NCI-H1092 (cell line): Measurements from ENCODE around the gene CPT1B.
A peak's percentile ranks its signal among the peaks of the same experiment; 100 is the strongest.
"Not testable (repeated sequence)": the region's sequence is repeated elsewhere in the genome, so short reads cannot be mapped to it uniquely, and the experiment has no call there.

Source experiments
- DNase-seq: peaks from one replicate; lab custom pipeline; 2025; lab: John Stamatoyannopoulos, UW

The CPT1B gene

GRCh38 chr22:50527921-50528681, 50.1 kb downstream of the CPT1B start:
- no peak for DNase-seq

GRCh38 chr22:50526834-50527801, 51.1 kb downstream of the CPT1B start:
- no peak for DNase-seq

- peak; percentile 6 for DNase-seq
Measured at GRCh38 chr22:50526108-50526833, 52.0 kb downstream of the CPT1B start.

GRCh38 chr22:50525858-50526107, 52.4 kb downstream of the CPT1B start:
- DNase-seq, result no peak

GRCh38 chr22:50525104-50525857, 52.9 kb downstream of the CPT1B start, which contains the start of gene SCO2:
TSS of gene SCO2 (minus strand) at chr22:50525598. CDS start at chr22:50524411, 1,187 bp downstream.
- peak; percentile 74 for DNase-seq

- no peak for DNase-seq
Measured at GRCh38 chr22:50524676-50525103, 53.5 kb downstream of the CPT1B start.

GRCh38 chr22:50523806-50524675, 54.2 kb downstream of the CPT1B start:
- no peak for DNase-seq

GRCh38 chr22:50523458-50523805, 54.8 kb downstream of the CPT1B start:
- no peak for DNase-seq

GRCh38 chr22:50522806-50523438, 55.3 kb downstream of the CPT1B start:
- DNase-seq, result no peak

- DNase-seq, result no peak
Measured at GRCh38 chr22:50522208-50522805, 55.9 kb downstream of the CPT1B start.

- DNase-seq, result no peak
Measured at GRCh38 chr22:50521710-50522109, 56.5 kb downstream of the CPT1B start.

- no peak for DNase-seq
Measured at GRCh38 chr22:50520826-50521453, 57.3 kb downstream of the CPT1B start.

- DNase-seq, result not testable (repeated sequence)
Measured at GRCh38 chr22:50520184-50520583, 58.0 kb downstream of the CPT1B start.

- no peak for DNase-seq
Measured at GRCh38 chr22:50519151-50519550, 59.1 kb downstream of the CPT1B start.
